ENCODE results near the gene NDUFS2. TPM values are rescaled to one million over a fixed set of nuclear protein-coding genes. Genes with fewer than 3 reads are reported as not detected.

The NDUFS2 gene
- total and polyA plus RNA-seq, 9 of the 15 experiments (the other 6 are each of a cell fraction or from before 2014, with no cell fraction given): 70.0 to 176 (median 141) TPM

DNA sequence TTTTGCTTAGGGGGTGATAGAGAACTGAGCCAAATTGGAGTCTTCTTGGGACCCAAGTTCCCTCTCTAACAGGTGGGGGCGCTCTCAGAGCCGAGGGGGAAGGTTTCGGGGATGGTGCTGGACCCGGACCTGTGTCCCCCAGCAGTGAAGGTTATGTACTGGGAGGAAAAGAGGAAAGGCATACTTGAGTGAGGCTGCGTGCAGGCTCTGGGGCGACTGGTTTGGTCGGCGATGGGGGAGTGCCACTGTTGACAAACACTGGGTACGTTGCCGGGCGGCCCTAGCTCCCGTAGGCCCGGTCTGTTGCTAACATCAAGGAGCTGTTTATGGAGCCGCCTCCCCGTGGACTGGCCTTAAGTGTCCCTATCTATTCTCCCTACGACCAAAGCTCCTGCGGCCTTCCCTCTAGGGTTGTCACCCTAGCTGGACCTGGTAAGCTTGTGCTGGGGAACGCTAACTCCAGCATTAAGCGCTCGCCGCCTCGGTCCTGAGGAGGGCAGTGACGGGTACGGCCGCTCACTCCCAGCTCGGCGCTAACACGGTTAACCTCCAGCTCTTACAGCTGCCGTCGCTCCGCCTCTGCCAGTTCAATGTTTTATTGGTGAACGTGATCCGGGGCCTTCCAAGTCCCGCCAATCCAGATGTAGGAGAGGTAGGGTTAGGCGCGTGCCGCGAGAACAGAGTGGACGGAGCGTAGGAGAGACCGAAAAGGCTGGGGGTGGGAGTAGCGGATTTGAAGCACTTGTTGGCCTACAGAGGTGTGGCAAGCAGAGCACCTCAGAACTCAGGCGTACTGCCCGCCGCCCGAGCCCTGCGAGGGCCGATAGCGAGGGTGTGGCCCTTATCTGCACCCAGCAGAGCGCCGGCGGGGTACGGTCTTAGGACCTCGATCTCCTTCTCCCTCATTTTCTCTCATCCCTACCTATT lies 36.2 kb upstream of the NDUFS2 start, which contains the start of gene PPOX:
Gene PPOX, plus strand, starts transcription at position 685 of the 927 bp plus-strand sequence. CDS start 422 bp downstream, outside the sequence.
- WGBS (ENCODE audit: insufficient coverage, low coverage, missing lambda C conversion rate): 2% methylated on average over 46 of the region's 54 CpGs
- intact Hi-C loops (cut with micrococcal nuclease) (loop anchor here (1.0 to 5.0 kb wide), 3 partner anchors 11 to 47 kb away; partner anchors contain the start of genes B4GALT3, DEDD, NIT1 and PFDN2), in situ Hi-C loops (cut with MboI) (no loop called here)
- POLR2A ChIA-PET: interaction anchor here (0.5 to 4.7 kb wide), 16 partner anchors 8 to 1403 kb away, joined by 3 to 33 read pairs (median 4); partner anchors contain the start of genes B4GALT3, DEDD, F11R and NDUFS2
- H3K4me1 ChIP-seq (replicated peaks in 1 of 2; ENCODE audit: control insufficient read depth in 2 of 2, insufficient read depth in 2 of 2, low read length in 2 of 2): peaks cover 54 to 70% of the 10 kb centered on the region in 2 experiments
- H2AFZ ChIP-seq (ENCODE audit: low read depth, low read length): peak within 1 kb of the TSS; percentile 73
- no peaks in the 10 kb centered on the region for H3K9me3 ChIP-seq (replicated peaks; ENCODE audit: control insufficient read depth, insufficient read depth, low read depth, low read length)
- FAIRE-seq (peak; percentile 99), DNase-seq (ENCODE audit: extremely low read depth in 1 of 4, low spot score in 3 of 4) (peak; percentile 91 to 99 (median 93)), ATAC-seq (peak; percentile 93)
- peak within 1 kb of the TSS; percentile 55 for H3K4me3 ChIP-seq
- peaks cover 57% of the 10 kb centered on the region for H3K79me2 ChIP-seq (ENCODE audit: control insufficient read depth, insufficient read depth, low read length)
- H3K9me1 ChIP-seq (ENCODE audit: control insufficient read depth, insufficient read depth, low read length): no peaks in the 10 kb centered on the region
- peak within 1 kb of the TSS; percentile 86 to 97 for H3K9ac ChIP-seq (ENCODE audit: insufficient read depth in 1 of 2, low read depth in 2 of 2, low read length in 2 of 2)
- H4K20me1 ChIP-seq (replicated peaks; ENCODE audit: control insufficient read depth, insufficient read depth, low read length): no peaks in the 10 kb centered on the region
- CTCF ChIA-PET (ENCODE audit: low intra/inter-chr PET ratio): interaction anchor here (1.0 to 1.3 kb wide), 2 partner anchors 176 to 208 kb away, joined by 4 to 6 read pairs; no protein-coding TSS in a partner anchor
- TSS peak; percentile 79 for BruUV-seq (replicated peaks)
- H3K4me2 ChIP-seq (ENCODE audit: insufficient read depth, low read length): peak within 1 kb of the TSS; percentile 95
- H3K27ac ChIP-seq (ENCODE audit: extremely low read depth, low read depth, low read length): peak within 1 kb of the TSS; percentile 83
- peaks cover 70% of the 10 kb centered on the region for H3K36me3 ChIP-seq (ENCODE audit: control insufficient read depth, insufficient read depth, low read length)
- H3K27me3 ChIP-seq (ENCODE audit: control insufficient read depth in 2 of 2, insufficient read depth in 2 of 2, low read length in 2 of 2): no peaks in the 10 kb centered on the region
- TF ChIP-seq POU5F1 (IDR thresholded peaks at IDR 0.05; ENCODE audit: borderline replicate concordance, low read depth, low read length, partially characterized antibody): peak; percentile 28
- no peak for TF ChIP-seq ELK1 (CRISPR knock-in tag; IDR thresholded peaks at IDR 0.05)
- TF ChIP-seq LCOR (CRISPR knock-in tag; IDR thresholded peaks at IDR 0.05): peak; percentile 92; the same call in 1 of the 2 replicates
- peak; percentile 92 for TF ChIP-seq LEF1 (IDR thresholded peaks at IDR 0.05)
- TF ChIP-seq, protein P1, sequence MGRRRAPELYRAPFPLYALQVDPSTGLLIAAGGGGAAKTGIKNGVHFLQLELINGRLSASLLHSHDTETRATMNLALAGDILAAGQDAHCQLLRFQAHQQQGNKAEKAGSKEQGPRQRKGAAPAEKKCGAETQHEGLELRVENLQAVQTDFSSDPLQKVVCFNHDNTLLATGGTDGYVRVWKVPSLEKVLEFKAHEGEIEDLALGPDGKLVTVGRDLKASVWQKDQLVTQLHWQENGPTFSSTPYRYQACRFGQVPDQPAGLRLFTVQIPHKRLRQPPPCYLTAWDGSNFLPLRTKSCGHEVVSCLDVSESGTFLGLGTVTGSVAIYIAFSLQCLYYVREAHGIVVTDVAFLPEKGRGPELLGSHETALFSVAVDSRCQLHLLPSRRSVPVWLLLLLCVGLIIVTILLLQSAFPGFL (CRISPR knock-in tag; IDR thresholded peaks at IDR 0.05): no peak
- peak; percentile 85 for TF ChIP-seq ZNF395 (CRISPR knock-in tag; IDR thresholded peaks at IDR 0.05)
- peak; percentile 97 for TF ChIP-seq RBFOX2 (IDR thresholded peaks at IDR 0.05; ENCODE audit: low read depth, low read length)
- peak; percentile 91 for TF ChIP-seq POLR2B (IDR thresholded peaks at IDR 0.05; ENCODE audit: low read depth, partially characterized antibody)
- TF ChIP-seq BRD4 (IDR thresholded peaks at IDR 0.05): no peak; the same call in 1 of the 2 replicates
- no peak for TF ChIP-seq ZNF224 (CRISPR knock-in tag; IDR thresholded peaks at IDR 0.05)
- TF ChIP-seq BRF2 (IDR thresholded peaks at IDR 0.05; ENCODE audit: borderline replicate concordance, insufficient read depth, insufficient read length): no peak
- no peak for TF ChIP-seq NR2C1 (IDR thresholded peaks at IDR 0.05)
- TF ChIP-seq NR2C1 (tag; IDR thresholded peaks at IDR 0.05): no peak
- peak; percentile 75 for TF ChIP-seq EGR1 (conservative IDR thresholded peaks at IDR 0.05)
